Skin of body (tissue), 2 donors: ENCODE results near the gene CFAP100. TPM values are rescaled to one million over a fixed set of nuclear protein-coding genes. Genes with fewer than 3 reads are reported as not detected.

Source experiments
- DNase-seq: peaks from one replicate; lab custom pipeline; 2025; lab: John Stamatoyannopoulos, UW
- total RNA-seq: library from RNA; depleted of rRNA; stranded (reverse); fragments of >200 nt; gene quantifications from one replicate; pipeline ENCODE4 v1.2.3, GENCODE V29; 2014

Gene CFAP100
- total RNA-seq, 1 donor from 2014 or later = not detected

GRCh38 chr3:126399756-126400155, 5.0 kb downstream of the CFAP100 start:
- DNase-seq = no peak

GRCh38 chr3:126401611-126402160, 7.0 kb downstream of the CFAP100 start:
- DNase-seq = no peak

- DNase-seq = no peak
These were observed 7.5 kb downstream of the CFAP100 start for GRCh38 chr3:126402178-126402577.

DNA sequence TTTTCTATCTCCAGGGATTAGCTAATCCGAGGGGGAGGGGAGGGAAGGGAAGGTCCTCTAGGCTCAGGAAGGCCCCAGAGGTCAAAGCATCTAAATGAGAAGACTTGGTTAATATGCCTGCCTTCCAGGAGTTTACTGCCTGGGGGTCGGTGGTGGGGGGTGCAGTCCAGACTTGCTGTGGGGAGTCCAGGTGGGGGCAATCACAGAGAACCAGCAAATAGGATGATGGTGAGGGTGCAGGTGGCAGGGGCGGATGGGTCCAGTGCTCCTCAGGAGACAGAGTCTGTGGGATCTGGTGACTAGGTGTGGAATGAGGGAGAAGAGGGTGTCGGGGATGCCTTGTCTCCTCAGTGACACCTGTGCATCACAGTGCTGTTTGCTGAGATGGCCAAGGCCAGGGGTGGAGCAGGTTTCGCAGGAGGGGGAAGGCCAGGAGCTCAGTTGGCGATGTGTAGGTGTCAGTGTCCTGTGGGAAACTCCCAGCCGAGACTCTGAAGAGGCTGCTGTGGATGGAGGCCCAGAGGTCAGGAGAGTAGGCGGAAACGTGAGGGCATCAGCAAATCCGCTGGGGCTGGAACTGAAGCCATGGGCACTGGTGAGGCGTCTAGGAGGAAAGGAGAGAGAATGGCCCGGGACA, 8.1 kb downstream of the CFAP100 start:
- no peak for DNase-seq

DNA sequence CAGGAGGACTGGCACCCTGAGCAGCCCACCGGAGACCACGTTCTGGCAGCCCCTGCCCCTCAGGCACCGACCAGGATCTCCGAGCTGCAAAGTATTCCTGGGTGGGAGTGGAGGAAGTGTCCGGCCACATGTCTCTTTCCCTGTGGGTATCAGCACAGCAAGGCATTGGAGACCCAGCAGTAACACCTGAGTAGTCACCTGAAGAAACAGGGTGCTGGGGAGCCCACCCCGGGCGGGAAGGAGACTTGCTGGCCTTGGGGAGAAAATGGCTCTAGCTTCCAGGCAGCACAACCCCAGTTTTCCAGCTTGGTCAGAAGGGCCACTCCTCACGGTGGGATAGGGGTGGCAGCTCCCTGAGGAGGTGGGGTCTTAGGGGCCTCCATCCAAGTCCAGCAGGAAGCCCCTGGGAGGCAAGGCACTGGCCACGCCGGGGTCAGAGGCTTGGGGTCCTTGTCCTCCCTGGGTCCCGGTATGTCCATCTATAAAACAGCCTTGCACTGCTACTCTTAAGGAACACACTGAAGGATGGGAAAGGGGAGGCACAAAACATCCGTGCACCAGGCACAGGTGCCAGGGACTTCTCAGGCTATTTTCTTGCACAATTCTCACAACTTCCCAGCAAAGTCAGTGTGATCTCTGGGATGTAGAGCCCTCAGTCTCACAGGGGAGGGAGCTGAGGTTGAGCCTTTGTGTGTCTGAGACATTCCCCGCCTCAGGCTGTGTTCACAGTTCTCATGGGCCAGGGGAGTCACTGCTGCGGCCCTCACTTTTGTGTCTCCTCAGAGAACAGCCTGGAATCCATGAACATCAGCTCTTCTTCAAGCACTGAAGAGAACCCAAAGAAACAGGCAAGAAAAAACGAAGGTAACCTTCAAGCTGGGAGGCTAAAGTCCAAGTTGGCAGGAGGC, 11.9 kb downstream of the CFAP100 start:
- no peak for DNase-seq

GRCh38 chr3:126407412-126408044, 12.8 kb downstream of the CFAP100 start:
- no peak for DNase-seq

DNA sequence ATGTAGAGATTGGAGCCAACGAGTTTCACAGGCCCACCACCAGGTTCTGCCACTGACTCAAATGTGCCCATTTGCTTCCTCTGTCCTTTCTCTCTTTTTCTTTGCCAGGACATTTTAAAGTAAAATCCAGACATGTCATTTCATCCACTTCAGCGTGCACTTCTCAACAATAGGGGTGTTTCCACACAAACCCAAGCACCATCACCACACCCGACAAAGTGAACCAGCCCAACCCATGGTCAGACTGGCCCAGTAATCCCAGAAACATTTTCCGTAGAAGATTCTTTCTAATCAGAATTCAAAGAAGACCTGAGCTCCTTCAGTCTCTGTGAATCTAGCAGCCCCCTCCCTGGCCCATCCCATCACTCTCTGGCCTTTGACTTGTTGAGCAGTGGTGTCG, 13.4 kb downstream of the CFAP100 start:
- no peak for DNase-seq

- no peak for DNase-seq
These were observed 18.4 kb downstream of the CFAP100 start for GRCh38 chr3:126412841-126413692.

GRCh38 chr3:126413693-126414080, 19.0 kb downstream of the CFAP100 start:
- no peak for DNase-seq

- no peak for DNase-seq
These were observed 19.7 kb downstream of the CFAP100 start for GRCh38 chr3:126414406-126414805.

- no peak for DNase-seq
These were observed 20.4 kb downstream of the CFAP100 start for GRCh38 chr3:126414961-126415660.

DNA sequence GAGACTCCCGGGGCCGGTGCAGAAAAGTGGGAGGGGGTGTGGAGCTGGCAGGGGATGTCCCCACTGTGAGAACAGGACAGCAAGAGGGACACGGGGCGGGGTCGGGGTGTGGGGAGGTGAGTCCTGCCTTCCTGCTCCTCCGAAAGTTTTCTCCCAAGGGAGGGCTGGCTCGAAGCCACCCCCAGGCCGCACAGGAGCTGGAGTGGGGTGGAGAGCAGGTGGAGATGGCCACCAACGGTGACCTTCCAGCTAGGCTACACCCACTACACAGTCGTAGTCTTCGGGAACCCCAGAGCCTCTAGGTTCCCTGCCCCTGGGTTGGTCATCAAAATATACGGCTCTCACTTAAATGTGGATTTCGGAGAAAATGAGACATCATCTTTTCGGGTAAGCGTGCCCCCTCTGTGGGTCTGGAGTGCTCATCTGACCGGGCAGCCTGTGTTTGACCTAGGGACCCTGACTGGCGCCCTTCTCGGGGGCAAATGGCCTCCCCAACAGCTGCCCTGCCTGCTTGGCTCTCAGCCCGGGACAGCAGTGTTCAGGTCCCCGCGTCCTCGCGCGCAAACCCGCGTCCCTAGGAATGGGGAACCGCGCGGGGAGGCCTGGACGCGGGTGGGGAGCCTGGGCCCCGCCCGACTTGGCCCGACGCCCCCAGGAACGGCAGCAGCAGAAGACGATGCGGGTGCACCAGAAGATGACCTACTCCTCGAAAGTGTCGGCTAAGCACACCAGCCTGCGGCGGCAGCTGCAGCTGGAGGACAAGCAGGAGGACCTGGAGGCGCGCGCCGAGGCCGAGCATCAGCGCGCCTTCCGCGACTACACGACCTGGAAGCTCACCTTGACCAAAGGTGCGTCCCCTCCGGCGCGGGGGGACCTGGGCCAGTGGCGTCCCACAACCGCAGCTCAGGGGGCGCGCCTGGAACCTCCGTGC, 21.2 kb downstream of the CFAP100 start:
- no peak for DNase-seq

DNA sequence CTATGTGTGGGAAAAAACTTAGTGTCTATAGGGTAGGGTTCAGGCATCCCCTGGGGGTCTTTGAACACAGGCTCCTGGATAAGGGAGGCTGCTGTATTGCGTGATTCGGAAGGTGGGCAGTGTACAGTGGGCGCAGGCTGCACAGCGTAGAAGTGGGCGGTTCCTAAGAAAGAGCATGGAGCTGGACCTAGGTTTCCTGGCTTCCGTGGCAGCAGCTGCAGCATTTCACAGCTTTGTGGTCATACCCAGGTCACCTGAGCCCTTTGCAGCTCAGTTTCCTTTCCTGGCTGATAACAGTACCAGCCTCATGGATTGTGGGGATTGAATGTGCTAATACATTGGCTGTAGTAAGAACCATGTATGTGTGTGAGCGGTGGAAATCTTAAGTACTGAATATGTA, 22.2 kb downstream of the CFAP100 start:
- no peak for DNase-seq

- no peak for DNase-seq
These were observed 22.8 kb downstream of the CFAP100 start for GRCh38 chr3:126417515-126417914.

DNA sequence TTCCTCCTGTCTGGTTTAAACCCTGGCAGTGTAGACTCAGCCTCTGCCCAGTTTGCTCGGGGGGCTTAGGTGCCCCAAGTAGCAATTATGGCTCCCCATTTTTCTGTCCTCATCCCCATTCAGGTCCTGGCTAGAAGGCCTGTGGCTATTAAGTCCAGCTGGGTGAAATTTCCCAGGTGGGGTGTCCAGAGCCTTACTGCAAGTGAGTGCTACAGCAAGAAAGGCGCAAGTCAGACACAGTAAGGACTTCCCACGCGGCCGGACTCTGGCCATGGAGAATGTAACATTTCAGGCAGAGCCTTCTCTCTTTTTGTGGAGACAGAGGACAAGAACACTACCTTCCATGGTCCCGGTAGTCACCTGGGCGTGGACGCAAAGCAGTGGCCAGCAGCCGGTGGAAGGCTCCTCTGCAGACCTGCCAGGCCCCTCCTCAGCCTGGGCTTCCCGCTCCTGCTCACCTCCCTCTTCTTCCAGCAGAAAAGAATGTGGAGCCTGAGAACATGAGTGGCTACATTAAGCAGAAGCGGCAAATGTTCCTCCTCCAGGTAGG, 23.3 kb downstream of the CFAP100 start:
- DNase-seq = no peak

- no peak for DNase-seq
These were observed 24.0 kb downstream of the CFAP100 start for GRCh38 chr3:126418661-126419131.

DNA sequence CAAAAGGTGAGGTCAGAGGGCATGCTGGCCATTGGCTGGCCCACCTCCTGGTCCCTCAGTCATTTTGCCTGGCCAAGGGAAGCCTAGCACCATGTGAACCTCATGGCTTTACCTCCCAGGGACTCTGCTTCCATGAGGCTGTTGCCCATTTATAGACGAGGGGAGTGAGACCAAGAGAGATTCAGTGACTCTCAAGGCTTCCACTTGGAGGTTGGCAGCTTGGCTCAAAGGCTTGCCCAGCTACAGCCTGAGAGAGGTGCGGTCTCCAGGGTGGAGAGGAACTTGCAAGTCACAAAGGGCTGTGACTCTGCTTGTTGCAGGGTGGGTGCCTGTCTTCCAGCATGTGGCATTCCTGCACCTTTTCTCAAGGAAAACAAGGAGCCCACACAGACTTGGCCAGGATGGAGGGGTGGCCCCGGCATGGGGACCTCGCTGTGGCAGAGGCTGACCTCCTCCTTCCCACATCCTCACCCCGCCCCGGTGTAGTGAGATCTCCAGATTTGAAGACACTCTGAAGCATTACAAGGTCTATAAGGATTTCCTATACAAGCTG, 24.5 kb downstream of the CFAP100 start:
- DNase-seq = no peak
